MM.1S (cell line): ENCODE measurements around the gene FLT4.

Experiments
- EZH2 ChIP-seq: fragments of 300-600 bp; sonication (generic); optimal IDR thresholded peaks from 2 replicates; pipeline ENCODE3; 2017; ENCODE audit warnings: low read depth, mild to moderate bottlenecking, antibody characterized with exemption, low read length, mixed read lengths
- EZH2phosphoT487 ChIP-seq: fragments of 300-600 bp; sonication (generic); IDR thresholded peaks from 2 replicates; pipeline ENCODE4 v1.6.1; 2018; ENCODE audit warnings: antibody characterized with exemption, low read length
- TF ChIP-seq, protein P1 (sequence below): fragments of 300-600 bp; sonication (generic); IDR thresholded peaks from 2 replicates; pipeline ENCODE4 v1.5.1; 2016; ENCODE audit warnings: antibody characterized with exemption, low read length, mixed read lengths

DNA sequence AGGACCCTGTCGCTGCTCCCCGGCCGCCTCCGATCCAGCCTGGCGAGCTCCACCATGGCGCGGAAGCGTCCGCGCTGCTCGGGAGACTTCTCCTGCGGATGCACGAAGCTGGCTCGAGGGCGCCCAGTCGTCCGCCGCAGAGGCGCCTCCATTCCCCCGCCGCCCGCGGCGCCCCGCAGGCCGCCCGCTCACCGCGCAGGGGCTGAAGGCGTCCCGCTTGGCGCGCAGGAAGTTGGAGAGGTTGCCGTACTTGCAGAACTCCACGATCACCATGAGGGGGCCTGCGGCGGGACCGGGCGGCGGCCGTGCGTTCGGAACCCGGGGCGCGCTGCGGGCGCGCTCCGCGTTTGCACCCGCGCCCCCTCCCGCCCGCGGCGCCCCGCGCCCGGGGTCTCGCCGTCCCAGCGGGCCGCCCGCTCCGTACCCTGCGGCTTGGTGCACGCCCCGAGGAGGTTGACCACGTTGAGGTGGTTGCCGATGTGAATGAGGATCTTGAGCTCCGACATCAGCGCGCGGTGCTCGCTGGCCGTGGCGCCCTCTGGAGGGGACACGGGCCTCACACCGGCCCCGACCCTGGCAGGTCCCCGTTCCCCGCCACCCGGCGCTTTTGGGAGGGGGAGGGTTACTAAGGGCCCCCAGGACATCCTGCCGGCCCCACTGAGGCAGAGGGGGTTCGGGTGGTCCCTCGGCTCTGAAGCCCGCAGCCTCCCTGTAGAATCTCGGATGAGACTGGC, 30.4 kb downstream of the FLT4 start:
- TF ChIP-seq, protein P1, sequence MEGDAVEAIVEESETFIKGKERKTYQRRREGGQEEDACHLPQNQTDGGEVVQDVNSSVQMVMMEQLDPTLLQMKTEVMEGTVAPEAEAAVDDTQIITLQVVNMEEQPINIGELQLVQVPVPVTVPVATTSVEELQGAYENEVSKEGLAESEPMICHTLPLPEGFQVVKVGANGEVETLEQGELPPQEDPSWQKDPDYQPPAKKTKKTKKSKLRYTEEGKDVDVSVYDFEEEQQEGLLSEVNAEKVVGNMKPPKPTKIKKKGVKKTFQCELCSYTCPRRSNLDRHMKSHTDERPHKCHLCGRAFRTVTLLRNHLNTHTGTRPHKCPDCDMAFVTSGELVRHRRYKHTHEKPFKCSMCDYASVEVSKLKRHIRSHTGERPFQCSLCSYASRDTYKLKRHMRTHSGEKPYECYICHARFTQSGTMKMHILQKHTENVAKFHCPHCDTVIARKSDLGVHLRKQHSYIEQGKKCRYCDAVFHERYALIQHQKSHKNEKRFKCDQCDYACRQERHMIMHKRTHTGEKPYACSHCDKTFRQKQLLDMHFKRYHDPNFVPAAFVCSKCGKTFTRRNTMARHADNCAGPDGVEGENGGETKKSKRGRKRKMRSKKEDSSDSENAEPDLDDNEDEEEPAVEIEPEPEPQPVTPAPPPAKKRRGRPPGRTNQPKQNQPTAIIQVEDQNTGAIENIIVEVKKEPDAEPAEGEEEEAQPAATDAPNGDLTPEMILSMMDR = no peak
- TF ChIP-seq EZH2 (no peak), EZH2phosphoT487 (no peak)
